Esophagus muscularis mucosa (tissue), 3 donors: Measurements from ENCODE around the gene FAM149A.

Experiments used
- EP300 ChIP-seq: sonication (generic); formaldehyde crosslinking; IDR thresholded peaks from one replicate; pipeline ENCODE4 v1.6.1; 2017; ENCODE audit warnings: antibody characterized with exemption
- TF ChIP-seq, protein P1 (sequence below), 3 experiments: fragments of 200-600 bp in 2 of 3; fragments of 450-650 bp in 1 of 3; sonication (generic) in 2 of 3; IDR thresholded peaks; one replicate each; pipeline ENCODE4 v1.5.1; 2017 to 2019; ENCODE audit warnings: antibody characterized with exemption in 3 of 3, mild to moderate bottlenecking in 2 of 3, moderate library complexity in 1 of 3

DNA sequence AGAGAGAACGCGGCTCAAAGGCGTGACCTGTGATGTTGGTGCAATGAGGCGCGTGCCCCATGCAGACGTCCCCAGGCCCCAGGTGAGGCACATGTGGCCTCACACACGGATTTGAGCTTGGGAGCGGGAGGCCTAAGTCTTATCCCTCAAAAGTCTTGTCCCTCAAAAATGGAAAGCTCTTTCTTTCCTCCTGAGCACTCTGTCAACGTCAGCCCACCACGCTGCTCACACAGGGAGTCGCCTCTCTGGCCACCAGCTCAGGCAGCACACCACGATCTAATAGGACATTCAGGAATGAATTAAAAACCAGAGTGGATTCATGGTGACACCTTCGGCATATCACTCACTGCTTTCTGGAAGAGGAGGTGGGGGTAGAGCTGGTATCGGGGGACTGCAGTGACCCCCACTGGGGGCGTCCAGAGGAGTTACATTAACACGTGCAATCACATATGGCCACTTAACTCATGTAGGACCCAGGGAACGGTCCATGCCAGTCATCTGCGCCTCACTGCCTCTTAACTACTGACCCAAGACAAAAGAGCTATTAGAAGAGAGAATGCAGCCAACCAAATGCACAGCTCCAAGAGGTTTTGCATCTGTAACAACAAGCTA is 64.9 kb downstream of the FAM149A start:
- TF ChIP-seq, protein P1, sequence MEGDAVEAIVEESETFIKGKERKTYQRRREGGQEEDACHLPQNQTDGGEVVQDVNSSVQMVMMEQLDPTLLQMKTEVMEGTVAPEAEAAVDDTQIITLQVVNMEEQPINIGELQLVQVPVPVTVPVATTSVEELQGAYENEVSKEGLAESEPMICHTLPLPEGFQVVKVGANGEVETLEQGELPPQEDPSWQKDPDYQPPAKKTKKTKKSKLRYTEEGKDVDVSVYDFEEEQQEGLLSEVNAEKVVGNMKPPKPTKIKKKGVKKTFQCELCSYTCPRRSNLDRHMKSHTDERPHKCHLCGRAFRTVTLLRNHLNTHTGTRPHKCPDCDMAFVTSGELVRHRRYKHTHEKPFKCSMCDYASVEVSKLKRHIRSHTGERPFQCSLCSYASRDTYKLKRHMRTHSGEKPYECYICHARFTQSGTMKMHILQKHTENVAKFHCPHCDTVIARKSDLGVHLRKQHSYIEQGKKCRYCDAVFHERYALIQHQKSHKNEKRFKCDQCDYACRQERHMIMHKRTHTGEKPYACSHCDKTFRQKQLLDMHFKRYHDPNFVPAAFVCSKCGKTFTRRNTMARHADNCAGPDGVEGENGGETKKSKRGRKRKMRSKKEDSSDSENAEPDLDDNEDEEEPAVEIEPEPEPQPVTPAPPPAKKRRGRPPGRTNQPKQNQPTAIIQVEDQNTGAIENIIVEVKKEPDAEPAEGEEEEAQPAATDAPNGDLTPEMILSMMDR (IDR thresholded peaks at IDR 0.05), result no peak
- TF ChIP-seq EP300, result no peak
